Peyer's patch (tissue), 4 donors: ENCODE data around the gene VAV2.

Experiments used
- POLR2A ChIP-seq, 2 donors: fragments of 450-650 bp; IDR thresholded peaks; one replicate each; pipeline ENCODE4 v1.5.1; 2017; ENCODE audit warnings: antibody characterized with exemption in 2 of 2, mild to moderate bottlenecking in 2 of 2, moderate library complexity in 2 of 2
- TF ChIP-seq, protein P1 (sequence below), 6 experiments: fragments of 450-650 bp in 4 of 6; fragments of 200-600 bp in 2 of 6; sonication (generic) in 1 of 6; IDR thresholded peaks; one replicate each; pipeline ENCODE4 v1.5.1; 2017 to 2019; ENCODE audit warnings: antibody characterized with exemption in 6 of 6, mild to moderate bottlenecking in 3 of 6, moderate library complexity in 1 of 6

DNA sequence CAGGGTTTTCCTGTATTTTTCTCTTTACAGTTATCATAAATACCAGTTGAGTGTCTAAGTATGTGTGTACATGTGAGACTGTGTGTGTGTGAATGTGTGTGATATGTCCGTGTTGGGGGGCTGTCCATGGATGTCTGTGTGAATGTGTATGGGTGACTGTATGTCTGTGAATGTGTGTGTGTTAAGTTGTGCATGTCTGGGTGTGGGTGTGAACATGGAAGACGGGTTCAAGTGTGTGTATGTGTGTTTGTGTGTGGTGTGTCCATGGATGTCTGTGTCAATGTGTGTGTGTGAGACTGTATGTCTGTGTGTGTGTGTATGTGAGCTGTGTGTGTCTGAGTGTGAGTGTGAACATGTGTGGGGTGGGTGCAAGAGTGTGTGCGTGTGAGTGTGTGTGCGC is 55.0 kb downstream of the VAV2 start:
- TF ChIP-seq, protein P1, sequence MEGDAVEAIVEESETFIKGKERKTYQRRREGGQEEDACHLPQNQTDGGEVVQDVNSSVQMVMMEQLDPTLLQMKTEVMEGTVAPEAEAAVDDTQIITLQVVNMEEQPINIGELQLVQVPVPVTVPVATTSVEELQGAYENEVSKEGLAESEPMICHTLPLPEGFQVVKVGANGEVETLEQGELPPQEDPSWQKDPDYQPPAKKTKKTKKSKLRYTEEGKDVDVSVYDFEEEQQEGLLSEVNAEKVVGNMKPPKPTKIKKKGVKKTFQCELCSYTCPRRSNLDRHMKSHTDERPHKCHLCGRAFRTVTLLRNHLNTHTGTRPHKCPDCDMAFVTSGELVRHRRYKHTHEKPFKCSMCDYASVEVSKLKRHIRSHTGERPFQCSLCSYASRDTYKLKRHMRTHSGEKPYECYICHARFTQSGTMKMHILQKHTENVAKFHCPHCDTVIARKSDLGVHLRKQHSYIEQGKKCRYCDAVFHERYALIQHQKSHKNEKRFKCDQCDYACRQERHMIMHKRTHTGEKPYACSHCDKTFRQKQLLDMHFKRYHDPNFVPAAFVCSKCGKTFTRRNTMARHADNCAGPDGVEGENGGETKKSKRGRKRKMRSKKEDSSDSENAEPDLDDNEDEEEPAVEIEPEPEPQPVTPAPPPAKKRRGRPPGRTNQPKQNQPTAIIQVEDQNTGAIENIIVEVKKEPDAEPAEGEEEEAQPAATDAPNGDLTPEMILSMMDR (IDR thresholded peaks at IDR 0.05): no peak
- TF ChIP-seq POLR2A (IDR thresholded peaks at IDR 0.05): no peak
